H1 (cell line): ENCODE data around the gene GANC. TPM values are rescaled to one million over a fixed set of nuclear protein-coding genes. Genes with fewer than 3 reads are reported as not detected.

Experiments
- EP300 ChIP-seq, 2 experiments: IDR thresholded peaks; 1 replicate in 1 of 2; 2 replicates in 1 of 2; pipeline ENCODE4 v1.6.1; 2011 to 2012; ENCODE audit warnings: low read depth in 2 of 2, low read length in 2 of 2, mild to moderate bottlenecking in 2 of 2, borderline replicate concordance in 1 of 2, inconsistent platforms in 1 of 2, moderate library complexity in 1 of 2
- GABPA ChIP-seq: IDR thresholded peaks from 2 replicates; pipeline ENCODE4 v1.6.1; 2011; ENCODE audit warnings: mild to moderate bottlenecking, low read length, moderate library complexity, borderline replicate concordance; ENCODE audit not compliant: insufficient read depth
- JUND ChIP-seq: IDR thresholded peaks from 2 replicates; pipeline ENCODE4 v1.6.1; 2011; ENCODE audit warnings: mild to moderate bottlenecking, improper control_type of control experiment, low read length
- MAX ChIP-seq: IDR thresholded peaks from 2 replicates; pipeline ENCODE4 v1.6.1; 2012; ENCODE audit warnings: inconsistent platforms
- POLR2AphosphoS5 ChIP-seq: IDR thresholded peaks from 2 replicates; pipeline ENCODE4 v1.6.1; 2011; ENCODE audit warnings: low read depth, low read length
- SIRT6 ChIP-seq: IDR thresholded peaks from one replicate; pipeline ENCODE4 v1.7.1; 2012; ENCODE audit warnings: low read length, inconsistent platforms
- SP1 ChIP-seq: IDR thresholded peaks from 2 replicates; pipeline ENCODE4 v1.6.1; 2011; ENCODE audit warnings: low read depth, low read length
- SP4 ChIP-seq: IDR thresholded peaks from 2 replicates; pipeline ENCODE4 v1.6.1; 2012; ENCODE audit warnings: low read length, inconsistent platforms
- TCF12 ChIP-seq: IDR thresholded peaks from 2 replicates; pipeline ENCODE4 v1.6.1; 2011; ENCODE audit warnings: low read depth, mild to moderate bottlenecking, low read length
- polyA plus RNA-seq, 7 experiments: library from polyadenylated mRNA; depleted of rRNA in 3 of 7; stranded (reverse) in 5 of 7; unstranded in 2 of 7; fragments of >200 nt in 5 of 7; fragments of 200-250 nt in 2 of 7; gene quantifications; 1 replicate in 5 of 7; 2 replicates in 1 of 7; 4 replicates in 1 of 7; pipeline versions ENCODE4 v1.2.1 to v1.2.3, GENCODE V29; 2011 to 2013; ENCODE audit warnings: missing spikeins in 2 of 7, mixed read lengths in 2 of 7
- total RNA-seq: library from RNA; stranded (reverse); fragmentation: NEBNext Ultra II Directional; extraction: Animal tissue kit (Norgen Biotek cat#: 25700); gene quantifications from 2 replicates; pipeline ENCODE4 v1.2.1, GENCODE V29; 2021

Gene GANC
- total and polyA plus RNA-seq, 2 of the 8 experiments (the other 6 are each of a cell fraction or from before 2014, with no cell fraction given), result 6.8 to 14.4 TPM

GRCh38 chr15:42226648-42227047 lies 46.4 kb upstream of the GANC start (continued):
- TF ChIP-seq SP1, result no peak
- TF ChIP-seq TCF12, result no peak
- no peak for TF ChIP-seq JUND
- TF ChIP-seq GABPA, result no peak
- no peak for TF ChIP-seq MAX
- TF ChIP-seq POLR2AphosphoS5, result no peak
- TF ChIP-seq EP300 (IDR thresholded peaks at IDR 0.05; ENCODE audit: borderline replicate concordance in 1 of 2, low read depth in 2 of 2, low read length in 2 of 2), result no peak
- TF ChIP-seq SP4, result no peak
- TF ChIP-seq SIRT6, result no peak
